ENCODE results near the gene TRAPPC3.
"Not testable (repeated sequence)": the region's sequence is repeated elsewhere in the genome, so short reads cannot be mapped to it uniquely, and the experiment has no call there.

The TRAPPC3 gene

DNA sequence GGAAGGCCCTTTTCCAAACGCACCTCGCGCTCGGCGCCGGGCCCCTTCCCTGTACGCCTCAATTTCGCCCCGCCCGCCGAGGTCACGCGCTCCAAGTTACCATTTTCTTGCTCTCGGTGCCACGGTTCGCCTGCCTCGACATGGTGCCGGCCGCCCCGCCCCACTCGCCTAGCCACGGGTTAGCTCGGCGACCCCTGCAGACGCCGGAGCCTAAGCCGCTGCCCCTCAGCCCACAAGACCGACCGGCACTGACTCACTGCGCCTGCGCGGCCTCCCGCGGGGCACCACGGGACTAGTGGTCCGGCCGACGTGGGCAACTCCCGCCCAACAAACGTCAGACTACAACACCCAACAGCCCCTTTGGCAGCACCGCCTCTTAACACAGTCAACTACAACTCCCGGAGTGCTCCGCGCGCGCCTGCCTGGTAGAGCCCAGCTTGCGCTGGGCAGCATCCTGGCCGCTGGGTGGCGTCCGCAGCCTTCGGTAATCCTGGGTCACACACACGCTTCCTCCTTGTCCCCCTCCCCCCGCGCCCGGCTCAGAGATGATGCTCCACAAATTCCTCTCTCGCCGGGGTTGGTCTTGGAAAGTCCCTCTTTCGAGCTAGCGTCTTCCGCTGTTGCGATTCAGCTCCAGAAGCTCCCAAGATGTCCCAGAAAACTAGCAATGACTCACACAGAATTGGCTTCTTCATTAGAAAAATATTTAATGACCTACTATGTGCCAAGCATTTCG, at the start of gene TRAPPC3:
Gene TRAPPC3, minus strand, starts transcription at position 250 of the 736 bp plus-strand sequence. Its CDS starts 108 bp downstream, at position 142.
- peak; percentile 99 for DNase-seq (ENCODE audit: low read depth in 2 of 2)

DNA sequence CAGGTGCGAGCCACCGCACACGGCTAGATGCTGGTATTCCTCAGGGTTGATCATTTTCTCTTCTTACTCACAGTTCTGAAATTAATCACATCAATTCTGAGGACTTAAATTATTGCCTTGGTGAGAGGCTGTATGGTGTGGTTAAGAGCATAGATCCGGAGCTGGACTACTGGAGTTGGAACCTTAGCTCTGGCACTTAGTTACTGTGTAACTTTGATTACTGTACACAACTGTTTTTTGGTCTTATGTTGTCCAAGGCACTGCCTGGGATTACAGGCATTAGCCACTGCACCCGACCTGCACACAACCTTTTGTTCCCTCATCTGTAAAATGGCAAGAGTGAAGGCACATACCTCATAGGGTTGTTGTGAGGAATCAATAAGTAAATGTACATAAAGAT, 49.4 kb upstream of the TRAPPC3 start:
- no peak for DNase-seq (ENCODE audit: low read depth in 2 of 2)

DNA sequence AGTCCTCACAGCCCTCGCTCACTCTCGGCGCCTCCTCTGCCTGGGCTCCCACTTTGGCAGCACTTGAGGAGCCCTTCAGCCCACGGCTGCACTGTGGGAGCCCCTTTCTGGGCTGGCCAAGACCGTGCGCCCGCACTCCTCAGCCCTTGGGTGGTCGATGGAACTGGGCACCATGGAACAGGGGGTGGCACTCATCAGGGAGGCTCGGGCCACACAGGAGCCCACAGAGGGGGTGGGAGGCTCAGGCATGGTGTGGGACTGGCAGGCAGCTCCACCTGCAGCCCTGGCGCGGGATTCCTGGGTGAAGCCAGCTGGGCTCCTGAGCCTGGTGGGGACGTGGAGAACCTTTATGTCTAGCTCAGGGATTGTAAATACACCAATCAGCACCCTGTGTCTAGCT, 47.5 kb upstream of the TRAPPC3 start:
- not testable (repeated sequence) for DNase-seq (ENCODE audit: low read depth in 2 of 2)

DNA sequence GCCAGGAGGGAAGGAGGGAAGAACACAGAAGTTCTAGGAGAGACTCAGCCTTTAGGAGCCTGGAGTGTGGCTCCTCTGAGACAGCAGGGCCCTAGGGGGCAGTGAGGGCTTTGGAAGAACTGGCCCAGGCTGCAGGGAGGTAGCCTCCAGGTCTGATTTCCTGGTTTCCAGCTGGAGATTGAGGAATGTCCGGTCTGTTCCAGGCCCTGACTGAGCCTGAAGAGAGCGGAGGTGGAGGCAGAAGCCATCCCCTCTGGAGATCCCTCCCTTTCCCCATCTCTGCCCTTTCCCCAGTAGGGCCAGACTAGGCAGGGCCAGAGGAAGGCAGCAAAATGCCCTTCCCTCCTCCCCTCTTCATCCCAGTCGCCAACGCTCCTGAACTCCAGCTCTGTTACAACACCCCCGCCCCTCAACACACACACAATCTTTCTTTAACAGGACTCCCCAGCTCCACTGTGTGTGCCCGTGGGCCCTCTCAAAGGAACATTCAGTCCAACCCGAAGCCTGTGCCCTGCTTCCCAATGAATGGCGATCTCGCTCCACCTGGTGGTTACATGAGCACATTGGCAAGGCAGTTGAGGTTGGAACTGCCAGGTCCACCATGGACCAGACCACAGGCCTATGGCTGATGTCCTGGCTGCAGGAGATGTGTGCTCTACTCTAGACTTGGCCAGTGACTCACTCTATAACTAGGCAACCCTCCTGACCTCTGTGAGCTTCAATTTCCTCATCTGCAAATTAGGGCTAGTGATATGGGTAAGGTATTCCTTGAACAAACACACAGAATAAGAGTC, 38.7 kb upstream of the TRAPPC3 start:
- DNase-seq (ENCODE audit: low read depth in 2 of 2), result peak; percentile 66 to 75

DNA sequence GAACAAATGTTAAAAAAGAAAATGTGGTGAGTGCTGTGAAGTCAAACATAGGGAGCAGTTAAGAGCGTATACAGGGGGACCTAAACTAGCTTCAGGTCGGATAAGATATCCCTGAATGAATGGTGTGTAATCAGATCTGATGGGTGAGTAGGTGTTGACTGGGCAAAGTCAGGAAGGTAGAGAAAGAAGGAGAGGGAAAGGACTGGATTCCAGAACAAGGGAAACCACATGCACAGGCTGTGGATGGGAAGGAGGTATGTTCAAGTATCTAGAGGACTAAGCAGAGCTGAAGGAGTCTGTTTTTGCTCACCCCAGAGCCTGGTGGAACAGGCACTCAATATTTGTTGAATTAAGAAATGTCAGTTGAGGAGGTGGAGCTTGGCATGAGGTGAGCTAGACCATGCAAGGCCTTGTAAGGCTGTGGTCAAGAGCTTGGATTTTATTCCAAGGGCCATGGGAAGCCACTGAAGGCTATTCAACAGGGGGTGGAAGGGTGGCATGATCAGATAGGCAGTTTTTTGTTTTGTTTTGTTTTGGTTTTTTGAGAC, 34.1 kb upstream of the TRAPPC3 start:
- no peak for DNase-seq (ENCODE audit: low read depth in 2 of 2)

DNA sequence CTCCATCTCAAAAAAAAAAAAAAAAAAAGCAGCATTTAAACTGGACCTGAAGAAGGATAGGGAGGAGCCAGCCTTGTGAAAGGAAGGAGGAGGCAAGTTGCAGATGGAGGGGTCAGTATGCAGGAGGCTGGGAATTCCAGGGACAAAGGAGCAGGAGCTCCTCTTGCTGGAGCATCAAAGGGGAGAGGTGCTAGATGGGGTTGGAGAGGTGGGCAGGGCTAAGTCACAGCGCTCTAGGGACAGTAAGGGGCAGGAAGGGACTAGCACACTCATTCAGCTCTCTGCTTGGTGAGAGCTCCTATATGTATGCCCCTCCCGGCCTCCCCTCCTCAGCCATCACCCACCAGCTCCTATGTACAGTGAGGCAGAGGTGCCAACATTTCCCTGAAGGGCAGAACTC, 33.4 kb upstream of the TRAPPC3 start:
- DNase-seq (ENCODE audit: low read depth in 2 of 2), result no peak

DNA sequence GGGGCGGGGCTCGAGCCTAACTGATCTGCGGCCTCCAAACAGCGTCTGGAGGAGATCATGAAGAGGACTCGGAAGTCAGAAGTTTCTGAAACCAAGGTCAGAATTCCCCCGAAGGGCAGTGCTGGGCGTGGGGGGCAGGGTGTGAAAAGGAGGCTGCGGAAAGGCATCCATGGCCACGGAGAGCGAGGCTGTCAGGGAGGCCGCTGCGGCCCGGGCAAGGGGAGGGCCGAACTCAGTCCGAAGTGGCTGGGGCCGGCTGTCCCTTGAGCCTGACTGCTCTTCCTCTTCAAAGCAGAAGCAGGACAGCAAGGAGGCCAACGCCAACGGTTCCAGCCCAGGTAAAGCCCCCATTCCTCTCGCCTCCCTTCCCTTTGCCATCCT, 29.9 kb upstream of the TRAPPC3 start:
- DNase-seq (ENCODE audit: low read depth in 2 of 2), result no peak

DNA sequence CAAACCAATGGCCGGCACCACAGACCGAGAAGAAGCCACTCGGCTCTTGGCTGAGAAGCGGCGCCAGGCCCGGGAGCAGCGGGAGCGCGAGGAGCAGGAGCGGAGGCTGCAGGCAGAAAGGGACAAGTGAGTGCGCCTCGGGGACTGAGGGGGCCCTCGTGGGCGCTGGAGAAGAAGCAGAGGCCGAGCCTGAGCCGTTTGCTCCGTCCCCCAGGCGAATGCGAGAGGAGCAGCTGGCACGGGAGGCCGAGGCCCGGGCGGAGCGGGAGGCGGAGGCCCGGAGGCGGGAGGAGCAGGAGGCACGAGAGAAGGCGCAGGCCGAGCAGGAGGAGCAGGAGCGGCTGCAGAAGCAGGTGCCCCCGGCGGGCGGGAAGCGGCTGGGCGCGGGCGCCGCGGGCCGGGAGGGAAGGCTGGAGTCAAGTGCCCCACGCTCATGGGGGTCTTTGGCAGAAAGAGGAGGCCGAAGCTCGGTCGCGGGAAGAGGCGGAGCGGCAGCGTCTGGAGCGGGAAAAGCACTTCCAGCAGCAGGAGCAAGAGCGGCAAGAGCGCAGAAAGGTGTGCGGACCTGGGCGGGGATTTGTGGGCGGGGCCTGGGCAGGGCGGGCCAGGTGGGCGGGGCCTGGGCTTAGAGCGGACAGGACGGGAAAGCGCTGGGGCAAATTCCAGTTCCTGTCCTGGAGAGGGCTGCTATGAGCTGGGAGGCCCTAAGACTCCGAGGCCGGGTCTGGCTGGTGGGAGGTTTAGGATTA, 29.4 kb upstream of the TRAPPC3 start:
- DNase-seq (ENCODE audit: low read depth in 2 of 2), result no peak

DNA sequence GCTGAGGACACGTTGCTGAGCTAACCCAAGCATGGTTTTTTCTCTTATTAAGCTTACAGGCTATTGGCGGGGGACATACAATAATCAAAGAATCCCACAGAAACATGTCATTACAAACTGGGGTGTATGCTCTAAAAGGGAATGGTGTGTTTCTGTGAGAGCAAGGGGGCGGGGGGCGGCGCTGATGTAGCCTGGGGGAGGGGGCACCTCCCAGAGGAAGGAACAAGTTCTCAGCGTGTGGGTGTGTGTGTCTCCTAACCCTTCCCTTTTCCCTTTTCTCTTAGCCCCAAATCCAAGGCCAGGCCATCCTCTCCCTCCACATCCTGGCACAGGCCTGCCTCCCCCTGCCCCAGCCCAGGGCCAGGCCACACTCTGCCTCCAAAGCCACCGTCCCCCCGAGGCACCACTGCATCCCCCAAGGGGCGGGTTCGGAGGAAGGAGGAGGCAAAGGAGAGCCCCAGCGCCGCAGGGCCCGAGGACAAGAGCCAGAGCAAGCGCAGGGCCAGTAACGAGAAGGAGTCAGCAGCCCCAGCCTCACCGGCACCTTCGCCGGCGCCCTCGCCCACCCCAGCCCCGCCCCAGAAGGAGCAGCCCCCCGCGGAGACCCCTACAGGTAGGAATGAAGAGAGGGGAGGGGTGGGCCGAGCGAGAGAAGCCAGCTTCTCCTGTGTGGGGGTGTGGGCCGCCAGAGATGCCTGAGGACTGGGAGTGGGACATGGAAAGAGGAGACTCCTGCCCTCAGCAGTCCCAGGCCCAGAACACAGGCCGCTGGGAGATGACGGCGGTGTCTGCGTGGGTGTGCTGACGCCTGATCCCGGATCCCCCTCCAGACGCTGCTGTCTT, 28.5 kb upstream of the TRAPPC3 start:
- no peak for DNase-seq (ENCODE audit: low read depth in 2 of 2)

DNA sequence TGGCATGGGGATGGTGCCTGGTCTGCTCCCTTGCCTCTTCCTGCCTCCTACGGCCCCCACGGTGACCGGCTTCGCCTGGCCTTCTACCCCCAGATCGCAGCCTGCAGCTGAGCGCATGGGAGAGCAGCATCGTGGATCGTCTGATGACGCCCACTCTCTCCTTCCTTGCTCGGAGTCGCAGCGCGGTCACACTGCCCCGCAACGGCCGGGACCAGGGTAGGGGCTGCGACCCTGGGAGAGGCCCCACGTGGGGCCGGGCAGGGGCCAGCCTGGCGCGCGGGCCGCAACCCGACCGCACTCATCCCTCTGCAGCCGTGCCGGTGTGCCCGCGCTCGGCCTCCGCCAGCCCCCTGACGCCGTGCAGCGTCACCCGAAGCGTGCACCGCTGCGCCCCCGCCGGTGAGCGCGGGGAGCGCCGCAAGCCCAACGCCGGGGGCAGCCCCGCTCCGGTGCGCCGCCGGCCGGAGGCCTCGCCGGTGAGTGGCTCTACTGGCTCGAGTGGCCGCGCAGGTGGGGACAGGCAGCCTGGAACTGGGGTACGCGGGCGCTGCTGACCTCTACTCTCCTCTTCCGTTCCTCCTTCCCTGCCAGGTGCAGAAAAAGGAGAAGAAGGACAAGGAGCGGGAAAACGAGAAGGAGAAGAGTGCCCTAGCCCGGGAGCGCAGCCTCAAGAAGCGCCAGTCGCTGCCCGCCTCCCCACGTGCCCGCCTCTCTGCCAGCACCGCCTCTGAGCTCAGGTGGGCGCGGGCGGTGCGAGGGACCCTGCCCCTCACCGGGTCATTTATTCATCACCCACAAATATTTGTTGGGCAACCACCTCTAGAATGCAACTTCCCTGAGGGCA, 27.0 kb upstream of the TRAPPC3 start:
- no peak for DNase-seq (ENCODE audit: low read depth in 2 of 2)

DNA sequence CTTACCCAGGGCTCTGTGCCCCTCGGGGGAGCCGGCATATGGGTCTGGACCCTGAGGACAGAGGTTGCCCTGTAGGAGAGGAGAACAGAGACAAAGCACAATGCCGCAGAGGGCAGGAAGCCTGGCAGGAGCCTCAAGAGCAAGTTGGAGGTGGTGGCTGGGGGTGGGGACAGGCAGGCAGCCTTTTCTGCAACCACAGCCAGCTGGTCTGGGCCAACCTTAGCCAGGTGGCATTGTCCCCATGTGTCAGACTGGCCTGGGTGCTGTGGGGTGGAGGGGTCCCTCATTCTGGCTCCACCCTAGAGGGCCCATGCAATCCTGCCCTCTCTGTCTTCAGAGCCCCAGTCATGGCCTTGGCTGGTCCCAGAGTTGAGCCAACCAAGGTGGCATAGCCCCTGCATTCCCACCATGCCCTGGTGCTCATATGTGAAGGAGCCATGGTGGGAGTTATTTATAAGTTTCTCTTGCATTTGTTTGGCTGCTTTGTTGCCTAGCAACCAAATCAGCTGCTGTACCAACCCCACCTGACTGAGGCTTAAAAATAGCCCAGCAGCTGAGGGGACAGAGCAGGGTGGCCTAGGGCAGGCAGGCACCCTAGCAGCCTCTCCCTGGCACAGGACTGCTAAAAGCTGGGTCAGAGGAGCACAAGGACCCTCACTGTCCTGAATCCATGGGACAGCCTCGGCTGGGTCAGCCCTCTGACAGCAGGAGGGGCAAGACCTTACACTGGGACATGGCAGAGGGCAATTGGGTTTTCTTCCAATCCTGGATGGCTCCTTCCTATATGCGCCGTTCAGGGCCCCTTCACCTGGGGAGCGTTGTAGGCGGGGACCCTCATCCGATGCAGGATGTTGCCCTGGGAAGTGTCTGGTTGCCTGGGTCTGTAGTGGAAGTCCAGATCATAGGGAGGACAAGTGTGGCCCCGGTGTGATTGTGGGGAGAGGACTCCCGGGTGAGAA, 26.1 kb upstream of the TRAPPC3 start:
- DNase-seq (ENCODE audit: low read depth in 2 of 2), result no peak

DNA sequence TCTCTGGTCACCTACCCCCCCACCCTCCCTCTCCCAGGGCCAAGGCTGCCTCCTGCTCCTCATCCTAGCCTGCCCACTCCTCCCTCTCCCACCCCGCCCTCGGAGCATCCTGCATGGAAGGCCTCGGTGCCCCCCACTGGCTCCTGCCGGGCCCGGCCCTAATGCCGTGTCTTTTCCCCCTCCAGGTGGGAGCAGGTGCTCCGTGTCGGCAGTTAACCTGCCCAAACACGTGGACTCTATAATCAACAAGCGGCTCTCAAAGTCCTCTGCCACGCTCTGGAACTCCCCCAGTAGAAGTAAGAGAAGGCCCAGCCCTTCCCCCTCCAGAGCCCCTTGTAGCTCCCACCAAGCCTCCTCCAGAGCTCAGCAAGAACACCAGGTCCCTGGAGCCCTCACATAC, 25.4 kb upstream of the TRAPPC3 start:
- no peak for DNase-seq (ENCODE audit: low read depth in 2 of 2)

DNA sequence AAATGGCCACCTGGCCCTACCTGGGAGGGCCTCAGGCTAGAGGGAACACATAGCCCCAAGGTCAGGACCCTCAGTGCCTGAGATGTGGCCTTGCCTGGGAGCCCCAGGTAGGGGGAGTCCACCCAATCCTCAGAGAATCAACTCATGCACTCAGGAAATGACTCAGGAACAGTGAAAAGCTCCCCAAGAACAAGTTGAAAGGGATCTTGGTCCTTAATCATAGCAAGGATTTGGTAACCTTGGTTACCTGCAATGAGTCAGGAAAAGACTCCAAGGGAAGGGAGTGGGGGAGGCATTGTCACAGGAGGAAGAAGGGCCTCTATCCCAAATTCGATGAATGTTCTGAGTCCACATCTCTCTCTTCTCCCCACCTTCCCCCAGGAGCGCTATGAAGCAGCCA, 23.7 kb upstream of the TRAPPC3 start:
- no peak for DNase-seq (ENCODE audit: low read depth in 2 of 2)

DNA sequence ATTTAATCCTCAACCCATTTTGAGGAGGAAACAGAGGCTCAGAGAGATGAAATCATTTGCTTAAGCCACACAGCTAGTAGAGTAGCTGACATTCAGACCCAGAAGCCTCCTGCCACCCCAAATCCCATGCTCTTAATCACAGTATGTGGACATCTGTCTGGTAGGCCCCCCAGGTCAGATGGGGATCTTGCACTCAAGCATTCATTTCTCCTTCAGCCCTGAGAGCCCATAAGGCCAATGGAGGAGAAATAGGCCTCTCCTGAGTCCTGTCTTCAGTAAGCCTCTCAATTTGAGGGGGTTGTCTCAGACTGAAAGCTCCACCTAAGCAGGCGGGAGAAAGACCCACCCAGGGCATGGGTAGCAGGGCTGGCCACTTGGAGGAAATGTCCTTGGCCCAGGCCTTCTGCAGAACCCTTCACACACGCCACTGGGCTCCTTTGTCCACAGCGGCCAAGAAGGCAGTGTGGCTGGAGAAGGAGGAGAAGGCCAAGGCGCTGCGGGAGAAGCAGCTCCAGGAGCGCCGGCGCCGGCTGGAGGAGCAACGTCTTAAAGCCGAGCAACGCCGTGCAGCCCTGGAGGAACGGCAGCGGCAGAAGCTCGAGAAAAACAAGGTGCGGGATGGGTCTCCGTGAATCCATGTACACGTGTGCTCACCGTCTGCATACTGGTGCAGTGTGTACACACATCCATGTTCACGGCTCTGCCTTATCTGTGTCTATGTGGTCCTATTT, 22.9 kb upstream of the TRAPPC3 start:
- no peak for DNase-seq (ENCODE audit: low read depth in 2 of 2)

DNA sequence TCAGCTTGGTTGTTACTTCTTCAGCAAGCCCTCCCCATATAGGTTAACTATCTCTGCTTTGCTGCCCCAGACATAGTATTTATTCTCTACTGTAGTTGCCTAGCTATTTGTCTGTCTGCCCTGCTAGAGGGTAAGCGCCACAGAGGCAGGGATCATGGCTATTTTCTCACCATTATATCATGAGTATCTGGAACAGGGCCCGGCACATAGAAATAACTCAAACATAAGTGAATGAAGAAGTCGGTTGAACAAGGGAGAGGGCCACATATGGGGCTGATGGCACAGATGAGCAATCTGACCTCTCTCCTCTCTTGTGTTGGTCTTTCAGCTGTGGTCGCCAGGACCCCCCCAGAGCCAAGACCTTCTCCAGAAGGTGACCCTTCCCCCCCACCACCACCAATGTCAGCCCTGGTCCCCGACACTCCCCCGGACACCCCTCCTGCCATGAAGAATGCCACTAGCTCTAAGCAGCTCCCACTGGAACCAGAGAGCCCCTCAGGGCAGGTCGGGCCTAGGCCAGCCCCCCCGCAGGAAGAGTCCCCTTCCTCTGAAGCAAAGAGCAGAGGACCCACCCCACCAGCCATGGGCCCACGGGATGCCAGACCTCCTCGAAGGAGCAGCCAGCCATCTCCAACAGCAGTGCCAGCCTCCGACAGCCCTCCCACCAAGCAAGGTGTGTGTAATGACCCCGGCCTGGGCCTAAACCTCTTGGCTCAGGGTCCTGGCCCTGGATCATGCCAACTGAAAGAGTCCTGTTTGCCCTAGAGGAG, 21.5 kb upstream of the TRAPPC3 start:
- no peak for DNase-seq (ENCODE audit: low read depth in 2 of 2)

DNA sequence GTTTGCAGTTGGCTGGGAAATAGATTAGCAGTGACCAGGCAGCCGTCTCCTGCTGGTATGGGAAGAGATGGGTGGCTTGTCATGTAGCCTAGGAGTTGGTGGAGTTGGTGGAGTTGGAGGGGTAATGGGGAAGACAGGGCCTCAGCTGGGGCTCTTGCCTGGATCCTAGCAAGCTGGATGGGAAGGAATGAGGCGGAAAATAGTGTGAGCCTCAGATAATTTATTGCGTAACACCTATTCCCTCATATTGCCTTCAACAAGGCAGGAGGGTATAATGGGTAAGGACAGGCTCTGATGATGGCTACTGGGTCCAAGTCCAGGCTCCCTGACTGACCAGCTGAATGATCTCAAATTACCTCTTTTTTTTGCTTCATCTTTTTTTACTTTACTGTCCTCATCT, 19.2 kb upstream of the TRAPPC3 start:
- DNase-seq (ENCODE audit: low read depth in 2 of 2), result no peak

DNA sequence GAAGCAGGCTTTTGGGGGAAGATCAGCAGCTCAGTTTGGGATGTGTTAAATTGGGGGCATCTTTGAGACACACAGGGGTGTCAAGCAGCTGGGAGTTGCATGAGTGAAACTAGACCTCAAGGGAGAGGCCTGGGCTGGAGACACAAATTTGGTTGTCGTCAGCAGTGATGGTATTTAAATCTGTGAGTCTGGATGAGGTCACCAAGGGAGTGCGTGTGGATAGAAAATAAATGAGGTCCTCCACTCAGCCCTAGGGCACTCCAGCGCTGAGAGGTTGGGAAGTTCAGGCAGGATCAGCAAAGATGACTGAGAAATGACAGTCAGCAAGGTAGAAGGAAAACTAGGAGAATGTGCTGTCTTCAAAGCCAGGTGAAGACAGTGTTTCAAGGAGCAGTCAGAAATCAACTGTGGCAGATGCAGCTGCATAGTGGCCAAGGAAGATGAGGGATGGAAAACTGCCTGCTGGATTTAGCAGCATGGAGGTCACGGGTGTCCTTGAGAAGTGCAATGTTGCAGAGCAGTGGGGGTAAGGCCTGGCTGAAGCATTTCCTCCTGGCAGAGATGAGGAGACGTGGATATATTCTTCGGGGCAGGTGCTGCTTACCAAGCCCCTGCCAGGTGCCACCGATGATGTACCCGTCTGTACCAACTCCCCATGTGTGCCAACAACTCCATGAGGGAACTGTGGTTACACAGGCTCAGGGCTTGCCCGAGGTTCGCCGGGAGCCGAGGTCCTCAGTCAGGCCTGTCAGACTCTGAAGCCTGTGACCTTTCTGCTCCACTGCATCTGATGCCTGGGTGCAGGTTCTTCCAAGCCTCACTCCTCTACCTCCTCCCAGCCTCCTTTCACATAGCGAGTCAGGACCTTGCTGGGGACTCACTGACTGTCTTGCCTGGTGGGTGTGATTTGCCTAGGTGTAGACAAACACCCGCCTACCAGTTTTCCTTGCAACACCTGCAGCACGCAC, 17.9 kb upstream of the TRAPPC3 start:
- no peak for DNase-seq (ENCODE audit: low read depth in 2 of 2)
